Measurements from ENCODE around the gene IRAK2.

DNA sequence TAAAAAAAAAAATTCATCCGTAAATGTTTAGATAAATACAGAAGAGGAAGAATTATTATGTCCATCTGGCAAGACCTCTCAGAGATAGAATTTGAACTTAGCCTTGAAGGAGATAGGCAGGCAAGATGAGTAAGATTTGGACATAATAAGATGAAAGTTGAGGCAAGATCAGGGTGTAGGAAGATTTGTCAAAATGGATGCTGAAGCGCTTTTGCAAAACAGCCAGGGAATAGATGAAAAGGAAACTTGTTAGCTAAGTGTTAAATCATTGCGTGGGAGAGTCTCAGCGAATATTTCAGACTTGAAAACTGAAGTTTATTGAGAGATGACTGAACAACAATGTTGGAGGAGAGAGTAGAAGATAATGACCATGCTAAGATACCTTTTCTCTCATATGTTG lies 42.0 kb upstream of the IRAK2 start:
- TF ChIP-seq, protein P1, sequence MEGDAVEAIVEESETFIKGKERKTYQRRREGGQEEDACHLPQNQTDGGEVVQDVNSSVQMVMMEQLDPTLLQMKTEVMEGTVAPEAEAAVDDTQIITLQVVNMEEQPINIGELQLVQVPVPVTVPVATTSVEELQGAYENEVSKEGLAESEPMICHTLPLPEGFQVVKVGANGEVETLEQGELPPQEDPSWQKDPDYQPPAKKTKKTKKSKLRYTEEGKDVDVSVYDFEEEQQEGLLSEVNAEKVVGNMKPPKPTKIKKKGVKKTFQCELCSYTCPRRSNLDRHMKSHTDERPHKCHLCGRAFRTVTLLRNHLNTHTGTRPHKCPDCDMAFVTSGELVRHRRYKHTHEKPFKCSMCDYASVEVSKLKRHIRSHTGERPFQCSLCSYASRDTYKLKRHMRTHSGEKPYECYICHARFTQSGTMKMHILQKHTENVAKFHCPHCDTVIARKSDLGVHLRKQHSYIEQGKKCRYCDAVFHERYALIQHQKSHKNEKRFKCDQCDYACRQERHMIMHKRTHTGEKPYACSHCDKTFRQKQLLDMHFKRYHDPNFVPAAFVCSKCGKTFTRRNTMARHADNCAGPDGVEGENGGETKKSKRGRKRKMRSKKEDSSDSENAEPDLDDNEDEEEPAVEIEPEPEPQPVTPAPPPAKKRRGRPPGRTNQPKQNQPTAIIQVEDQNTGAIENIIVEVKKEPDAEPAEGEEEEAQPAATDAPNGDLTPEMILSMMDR (IDR thresholded peaks at IDR 0.05; ENCODE audit: poor library complexity), result no peak
- TF ChIP-seq EZH2 (IDR thresholded peaks at IDR 0.05; ENCODE audit: borderline replicate concordance) (no peak), EZH2phosphoT487 (IDR thresholded peaks at IDR 0.05; ENCODE audit: low read depth, severe bottlenecking, unreplicated experiment) (no peak)
